ENCODE measurements around the gene VSTM4.

DNA sequence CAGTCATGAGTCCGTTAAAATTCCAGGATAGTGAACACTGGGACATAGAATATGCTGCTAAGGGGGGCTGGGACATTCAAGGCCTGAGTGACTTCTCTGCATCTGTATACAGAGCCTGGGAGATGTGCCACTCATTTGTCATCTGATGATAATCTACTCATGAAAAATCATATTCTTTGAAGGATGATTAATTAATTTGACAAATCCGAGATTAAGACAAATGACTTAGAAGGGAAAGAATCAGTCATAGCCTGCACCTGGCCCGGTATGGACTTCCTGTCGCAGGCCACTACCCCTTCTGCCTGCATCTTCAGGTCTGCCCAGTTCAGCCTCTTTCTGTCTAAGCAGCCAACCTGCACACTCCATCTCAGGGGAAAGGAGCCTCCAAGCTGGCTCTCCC is 37.3 kb upstream of the VSTM4 start:
- TF ChIP-seq, protein P1, sequence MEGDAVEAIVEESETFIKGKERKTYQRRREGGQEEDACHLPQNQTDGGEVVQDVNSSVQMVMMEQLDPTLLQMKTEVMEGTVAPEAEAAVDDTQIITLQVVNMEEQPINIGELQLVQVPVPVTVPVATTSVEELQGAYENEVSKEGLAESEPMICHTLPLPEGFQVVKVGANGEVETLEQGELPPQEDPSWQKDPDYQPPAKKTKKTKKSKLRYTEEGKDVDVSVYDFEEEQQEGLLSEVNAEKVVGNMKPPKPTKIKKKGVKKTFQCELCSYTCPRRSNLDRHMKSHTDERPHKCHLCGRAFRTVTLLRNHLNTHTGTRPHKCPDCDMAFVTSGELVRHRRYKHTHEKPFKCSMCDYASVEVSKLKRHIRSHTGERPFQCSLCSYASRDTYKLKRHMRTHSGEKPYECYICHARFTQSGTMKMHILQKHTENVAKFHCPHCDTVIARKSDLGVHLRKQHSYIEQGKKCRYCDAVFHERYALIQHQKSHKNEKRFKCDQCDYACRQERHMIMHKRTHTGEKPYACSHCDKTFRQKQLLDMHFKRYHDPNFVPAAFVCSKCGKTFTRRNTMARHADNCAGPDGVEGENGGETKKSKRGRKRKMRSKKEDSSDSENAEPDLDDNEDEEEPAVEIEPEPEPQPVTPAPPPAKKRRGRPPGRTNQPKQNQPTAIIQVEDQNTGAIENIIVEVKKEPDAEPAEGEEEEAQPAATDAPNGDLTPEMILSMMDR (IDR thresholded peaks at IDR 0.05), result no peak
- TF ChIP-seq, protein P2, sequence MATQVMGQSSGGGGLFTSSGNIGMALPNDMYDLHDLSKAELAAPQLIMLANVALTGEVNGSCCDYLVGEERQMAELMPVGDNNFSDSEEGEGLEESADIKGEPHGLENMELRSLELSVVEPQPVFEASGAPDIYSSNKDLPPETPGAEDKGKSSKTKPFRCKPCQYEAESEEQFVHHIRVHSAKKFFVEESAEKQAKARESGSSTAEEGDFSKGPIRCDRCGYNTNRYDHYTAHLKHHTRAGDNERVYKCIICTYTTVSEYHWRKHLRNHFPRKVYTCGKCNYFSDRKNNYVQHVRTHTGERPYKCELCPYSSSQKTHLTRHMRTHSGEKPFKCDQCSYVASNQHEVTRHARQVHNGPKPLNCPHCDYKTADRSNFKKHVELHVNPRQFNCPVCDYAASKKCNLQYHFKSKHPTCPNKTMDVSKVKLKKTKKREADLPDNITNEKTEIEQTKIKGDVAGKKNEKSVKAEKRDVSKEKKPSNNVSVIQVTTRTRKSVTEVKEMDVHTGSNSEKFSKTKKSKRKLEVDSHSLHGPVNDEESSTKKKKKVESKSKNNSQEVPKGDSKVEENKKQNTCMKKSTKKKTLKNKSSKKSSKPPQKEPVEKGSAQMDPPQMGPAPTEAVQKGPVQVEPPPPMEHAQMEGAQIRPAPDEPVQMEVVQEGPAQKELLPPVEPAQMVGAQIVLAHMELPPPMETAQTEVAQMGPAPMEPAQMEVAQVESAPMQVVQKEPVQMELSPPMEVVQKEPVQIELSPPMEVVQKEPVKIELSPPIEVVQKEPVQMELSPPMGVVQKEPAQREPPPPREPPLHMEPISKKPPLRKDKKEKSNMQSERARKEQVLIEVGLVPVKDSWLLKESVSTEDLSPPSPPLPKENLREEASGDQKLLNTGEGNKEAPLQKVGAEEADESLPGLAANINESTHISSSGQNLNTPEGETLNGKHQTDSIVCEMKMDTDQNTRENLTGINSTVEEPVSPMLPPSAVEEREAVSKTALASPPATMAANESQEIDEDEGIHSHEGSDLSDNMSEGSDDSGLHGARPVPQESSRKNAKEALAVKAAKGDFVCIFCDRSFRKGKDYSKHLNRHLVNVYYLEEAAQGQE (IDR thresholded peaks at IDR 0.05; ENCODE audit: insufficient read depth in 1 of 2, low read depth in 2 of 2, low read length in 1 of 2), result no peak
- no peak for TF ChIP-seq POLR2AphosphoS5 (IDR thresholded peaks at IDR 0.05; ENCODE audit: low read depth, low read length)
- TF ChIP-seq SIN3A (IDR thresholded peaks at IDR 0.05; ENCODE audit: borderline replicate concordance, insufficient read depth, low read depth, low read length), result no peak
